ENCODE results near the gene BPIFB3. TPM values are rescaled to one million over a fixed set of nuclear protein-coding genes. Genes with fewer than 3 reads are reported as not detected.
"Not testable (repeated sequence)": the region's sequence is repeated elsewhere in the genome, so short reads cannot be mapped to it uniquely, and the experiment has no call there.

Gene BPIFB3
- total and polyA plus RNA-seq, 2 experiments from 2014 or later: not detected

DNA sequence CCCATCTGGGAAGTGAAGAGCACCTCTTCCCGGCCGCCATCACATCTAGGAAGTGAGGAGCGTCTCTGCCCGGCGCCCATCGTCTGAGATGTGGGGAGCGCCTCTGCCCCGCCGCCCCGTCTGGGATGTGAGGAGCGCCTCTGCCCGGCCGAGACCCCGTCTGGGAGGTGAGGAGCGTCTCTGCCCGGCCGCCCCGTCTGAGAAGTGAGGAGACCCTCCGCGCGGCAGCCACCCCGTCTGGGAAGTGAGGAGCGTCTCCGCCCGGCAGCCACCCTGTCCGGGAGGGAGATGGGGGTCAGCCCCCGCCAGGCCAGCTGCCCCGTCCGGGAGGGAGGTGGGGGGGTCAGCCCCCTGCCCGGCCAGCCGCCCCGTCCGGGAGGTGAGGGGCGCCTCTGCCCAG is 61.8 kb downstream of the BPIFB3 start:
- not testable (repeated sequence) for ATAC-seq; H3F3A ChIP-seq (replicated peaks; ENCODE audit: low read depth); H3K4me1 Mint-ChIP-seq; DNase-seq (ENCODE audit: low spot score); H3K4me1 ChIP-seq (ENCODE audit: insufficient read depth); H3K36me3 ChIP-seq (ENCODE audit: insufficient read depth); H3K27ac ChIP-seq (ENCODE audit: low read depth); H3K4me3 ChIP-seq; H4K20me1 ChIP-seq (replicated peaks; ENCODE audit: insufficient read depth); H3K27me3 Mint-ChIP-seq (ENCODE audit: insufficient read depth, low read depth, poor library complexity); H2AFZ ChIP-seq; H3K27ac Mint-ChIP-seq; H3K27me3 ChIP-seq (ENCODE audit: insufficient read depth); H3K9me2 ChIP-seq (ENCODE audit: insufficient read depth); H3K79me2 ChIP-seq (replicated peaks; ENCODE audit: insufficient read depth); H3K4me3 Mint-ChIP-seq; H3K4me2 ChIP-seq
- Mint-ChIP-seq H3K9me3 (peaks cover 23% of the 10 kb centered on the region), H3K36me3 (ENCODE audit: low read depth) (peaks cover 12% of the 10 kb centered on the region)

DNA sequence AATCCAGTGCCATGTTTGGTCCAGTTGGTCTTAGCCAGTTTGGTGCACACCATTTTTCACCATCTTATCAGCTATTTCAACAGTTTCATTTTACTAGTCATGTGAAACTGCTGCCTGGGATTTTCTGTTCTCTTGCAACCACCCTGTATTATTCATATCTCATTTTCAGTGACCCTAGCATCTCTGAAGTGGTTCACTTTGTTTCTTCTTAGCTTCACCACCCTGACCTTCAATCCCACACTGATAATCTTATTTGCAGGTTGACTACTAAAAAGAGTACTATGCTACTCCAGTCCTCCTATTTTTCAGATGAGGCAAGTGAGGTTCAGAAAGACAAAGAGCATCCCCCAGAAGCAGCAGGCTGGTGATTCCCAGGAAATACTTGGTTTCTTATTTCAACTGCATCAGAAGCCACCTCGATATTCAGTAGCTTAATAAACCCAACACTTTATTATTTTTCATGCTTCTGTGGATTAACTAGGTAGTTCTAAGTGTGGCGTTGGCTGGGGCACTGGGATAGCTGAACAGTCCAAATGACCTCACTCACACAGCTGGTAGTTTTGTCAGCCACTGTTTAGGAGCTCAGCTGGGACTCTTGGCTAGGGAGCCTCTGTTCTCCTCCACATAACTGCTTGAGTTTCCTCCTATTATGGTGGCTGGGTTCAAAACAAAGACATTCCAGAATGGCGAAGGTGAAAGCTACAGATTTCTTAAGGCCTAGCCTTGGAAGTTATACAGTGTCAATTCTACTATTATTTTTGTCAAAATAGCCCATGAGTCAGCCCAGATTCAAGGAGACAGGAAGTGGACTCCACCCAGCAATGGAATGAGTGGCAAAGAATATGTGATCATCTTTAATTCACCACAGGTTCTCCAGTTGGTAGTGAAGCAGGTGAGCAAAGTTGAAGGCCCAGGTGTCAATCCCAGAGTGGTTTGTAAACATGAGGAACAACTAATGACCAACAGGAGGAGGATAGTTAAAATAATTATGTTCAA is 66.3 kb downstream of the BPIFB3 start:
- H3K27me3 Mint-ChIP-seq (ENCODE audit: insufficient read depth, low read depth, poor library complexity): peaks cover 2% of the 10 kb centered on the region
- H3K79me2 ChIP-seq (replicated peaks; ENCODE audit: insufficient read depth): no peaks in the 10 kb centered on the region
- no peak overlapping the region for H3K4me3 Mint-ChIP-seq
- TF ChIP-seq EZH2 (IDR thresholded peaks at IDR 0.05; ENCODE audit: low read depth, unreplicated experiment): no peak
- no peak for TF ChIP-seq ZNF331 (CRISPR knock-in tag; IDR thresholded peaks at IDR 0.05; ENCODE audit: low read depth)
- no peak for TF ChIP-seq CREB1 (CRISPR knock-in tag; IDR thresholded peaks at IDR 0.05; ENCODE audit: low read depth)
- TF ChIP-seq, protein P1, sequence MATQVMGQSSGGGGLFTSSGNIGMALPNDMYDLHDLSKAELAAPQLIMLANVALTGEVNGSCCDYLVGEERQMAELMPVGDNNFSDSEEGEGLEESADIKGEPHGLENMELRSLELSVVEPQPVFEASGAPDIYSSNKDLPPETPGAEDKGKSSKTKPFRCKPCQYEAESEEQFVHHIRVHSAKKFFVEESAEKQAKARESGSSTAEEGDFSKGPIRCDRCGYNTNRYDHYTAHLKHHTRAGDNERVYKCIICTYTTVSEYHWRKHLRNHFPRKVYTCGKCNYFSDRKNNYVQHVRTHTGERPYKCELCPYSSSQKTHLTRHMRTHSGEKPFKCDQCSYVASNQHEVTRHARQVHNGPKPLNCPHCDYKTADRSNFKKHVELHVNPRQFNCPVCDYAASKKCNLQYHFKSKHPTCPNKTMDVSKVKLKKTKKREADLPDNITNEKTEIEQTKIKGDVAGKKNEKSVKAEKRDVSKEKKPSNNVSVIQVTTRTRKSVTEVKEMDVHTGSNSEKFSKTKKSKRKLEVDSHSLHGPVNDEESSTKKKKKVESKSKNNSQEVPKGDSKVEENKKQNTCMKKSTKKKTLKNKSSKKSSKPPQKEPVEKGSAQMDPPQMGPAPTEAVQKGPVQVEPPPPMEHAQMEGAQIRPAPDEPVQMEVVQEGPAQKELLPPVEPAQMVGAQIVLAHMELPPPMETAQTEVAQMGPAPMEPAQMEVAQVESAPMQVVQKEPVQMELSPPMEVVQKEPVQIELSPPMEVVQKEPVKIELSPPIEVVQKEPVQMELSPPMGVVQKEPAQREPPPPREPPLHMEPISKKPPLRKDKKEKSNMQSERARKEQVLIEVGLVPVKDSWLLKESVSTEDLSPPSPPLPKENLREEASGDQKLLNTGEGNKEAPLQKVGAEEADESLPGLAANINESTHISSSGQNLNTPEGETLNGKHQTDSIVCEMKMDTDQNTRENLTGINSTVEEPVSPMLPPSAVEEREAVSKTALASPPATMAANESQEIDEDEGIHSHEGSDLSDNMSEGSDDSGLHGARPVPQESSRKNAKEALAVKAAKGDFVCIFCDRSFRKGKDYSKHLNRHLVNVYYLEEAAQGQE (IDR thresholded peaks at IDR 0.05; ENCODE audit: unreplicated experiment): no peak
- TF ChIP-seq ZNF114 (CRISPR knock-in tag; IDR thresholded peaks at IDR 0.05): no peak
- TF ChIP-seq EZH2phosphoT487 (IDR thresholded peaks at IDR 0.05; ENCODE audit: unreplicated experiment): no peak
- no peak for TF ChIP-seq NANOG (IDR thresholded peaks at IDR 0.05; ENCODE audit: borderline replicate concordance)
- TF ChIP-seq JUNB (IDR thresholded peaks at IDR 0.05; ENCODE audit: unreplicated experiment): no peak
- H3K4me1 ChIP-seq (ENCODE audit: insufficient read depth): no peaks in the 10 kb centered on the region
- no peaks in the 10 kb centered on the region for H3K36me3 ChIP-seq (ENCODE audit: insufficient read depth)
- H3K27ac Mint-ChIP-seq: no peak overlapping the region
- H4K20me1 ChIP-seq (replicated peaks; ENCODE audit: insufficient read depth): no peaks in the 10 kb centered on the region
- H3K27ac ChIP-seq (ENCODE audit: low read depth): no peak overlapping the region
- H3K4me1 Mint-ChIP-seq: no peaks in the 10 kb centered on the region
- H3K9me2 ChIP-seq (ENCODE audit: insufficient read depth): peaks cover 12% of the 10 kb centered on the region; the same call in 1 of the 2 replicates
- DNase-seq (ENCODE audit: low spot score) (no peak), ATAC-seq (no peak)
- no peak overlapping the region for H3K4me3 ChIP-seq
- peaks cover 7% of the 10 kb centered on the region for H3K36me3 Mint-ChIP-seq (ENCODE audit: low read depth)
- no peaks in the 10 kb centered on the region for H3K27me3 ChIP-seq (ENCODE audit: insufficient read depth)
- H3F3A ChIP-seq (replicated peaks; ENCODE audit: low read depth): no peaks in the 10 kb centered on the region
- no peak overlapping the region for H2AFZ ChIP-seq
- no peak overlapping the region for H3K4me2 ChIP-seq
- H3K9me3 Mint-ChIP-seq: peaks cover 34% of the 10 kb centered on the region

Measured in GM23338 (cell line).